Aorta (tissue), 5 donors: Measurements from ENCODE around the gene FBN2. TPM values are rescaled to one million over a fixed set of nuclear protein-coding genes. Genes with fewer than 3 reads are reported as not detected.
"Not testable (repeated sequence)": the region's sequence is repeated elsewhere in the genome, so short reads cannot be mapped to it uniquely, and the experiment has no call there.

Experiments used
- ATAC-seq: fragments of 200-7000 bp; cut with Tn5 transposase; one replicate; pipeline ENCODE4 v1.9.1; 2022; ENCODE audit warnings: moderate library complexity; ENCODE audit not compliant: low FRiP score
- DNase-seq, 2 donors: peaks; one replicate each; pipeline ENCODE4 v3.0.0-alpha.2; 2020
- H3K27ac ChIP-seq, 2 donors: one replicate each; pipeline ENCODE4 v1.5.1; 2013; ENCODE audit warnings: low read length in 2 of 2, mild to moderate bottlenecking in 2 of 2, moderate library complexity in 2 of 2, control low read depth in 1 of 2, inconsistent platforms in 1 of 2, low read depth in 1 of 2
- H3K27me3 ChIP-seq, 2 donors: one replicate each; pipeline ENCODE4 v1.6.1; 2013; ENCODE audit warnings: control low read depth in 1 of 2, low read length in 1 of 2, mild to moderate bottlenecking in 1 of 2, moderate library complexity in 1 of 2; ENCODE audit not compliant: insufficient read depth in 2 of 2, control insufficient read depth in 1 of 2
- H3K36me3 ChIP-seq, 2 donors: one replicate each; pipeline ENCODE4 v1.6.1; 2013; ENCODE audit warnings: control low read depth in 1 of 2, low read length in 1 of 2, mild to moderate bottlenecking in 1 of 2; ENCODE audit not compliant: insufficient read depth in 2 of 2, control insufficient read depth in 1 of 2
- H3K4me1 ChIP-seq, 2 donors: one replicate each; pipeline ENCODE4 v1.6.1; 2013; ENCODE audit warnings: low read length in 2 of 2, control low read depth in 1 of 2, mild to moderate bottlenecking in 1 of 2, moderate library complexity in 1 of 2; ENCODE audit not compliant: insufficient read depth in 2 of 2, control insufficient read depth in 1 of 2
- H3K4me3 ChIP-seq, 2 donors: one replicate each; pipeline ENCODE4 v1.5.1; 2013; ENCODE audit warnings: low read length in 2 of 2, control low read depth in 1 of 2, mild to moderate bottlenecking in 1 of 2
- H3K9me3 ChIP-seq: one replicate; pipeline ENCODE4 v1.6.1; 2013; ENCODE audit warnings: mild to moderate bottlenecking, low read length; ENCODE audit not compliant: control insufficient read depth
- WGBS, 2 donors: extraction: QIAGEN DNeasy Blood & Tissue Kit; methylation state at CpG; one replicate each; pipeline ENCODE4 v1.1.7; 2013; 5-methylcytosine and 5-hydroxymethylcytosine counted together
- intact Hi-C, 2 donors: fragments of 100-400 bp; cut with DNase I; formaldehyde crosslinking; loops; one replicate each; pipeline versions ENCODE4 v1.14.2 to v1.15.0; 2022
- polyA plus RNA-seq, 2 donors: library from polyadenylated mRNA; stranded (reverse); fragments of 200-250 nt; gene quantifications; one replicate each; pipeline ENCODE4 v1.2.3, GENCODE V29; 2013
- total RNA-seq, 2 donors: library from RNA; stranded (reverse); fragmentation: NEBNext Ultra II Directional; extraction: Animal tissue kit (Norgen Biotek cat#: 25700); gene quantifications; one replicate each; pipeline ENCODE4 v1.2.1, GENCODE V29; 2021
- donor health status: healthy with polysubstance abuse.
- donor health status: Bipolar disorder and iron deficiency.
- donor health status: DM: no; HTN: no; CAD: no.
- donor health status: DM: no; HTN: no; CAD: no.
- donor health status: DM: yes; HTN: yes; CAD: no.

The FBN2 gene
- total and polyA plus RNA-seq, 4 donors: 0.25 to 1.5 (median 0.84) TPM; not detected in 1

- WGBS, 2 donors: 72 to 78% methylated on average over 9 of the region's 9 CpGs
- intact Hi-C loops: no loop called here
- H3K4me1 ChIP-seq: no peaks in the 10 kb centered on the region
- DNase-seq (no peak), ATAC-seq (no peak)
- H3K27ac ChIP-seq: no peak overlapping the region
- no peaks in the 10 kb centered on the region for H3K36me3 ChIP-seq
- no peaks in the 10 kb centered on the region for H3K9me3 ChIP-seq
- no peaks in the 10 kb centered on the region for H3K27me3 ChIP-seq
- H3K4me3 ChIP-seq: no peak overlapping the region
Observed at GRCh38 chr5:128464596-128464995, 73.4 kb downstream of the FBN2 start.

GRCh38 chr5:128462330-128462729 is 75.7 kb downstream of the FBN2 start:
- ATAC-seq: no peak
- Histone ChIP-seq H3K9me3 (no peaks in the 10 kb centered on the region), H3K27me3 (no peaks in the 10 kb centered on the region), H3K4me1 (no peaks in the 10 kb centered on the region), H3K27ac (no peak overlapping the region), H3K36me3 (no peaks in the 10 kb centered on the region), H3K4me3 (no peak overlapping the region)
- intact Hi-C loops: no loop called here
- no peak for DNase-seq
- WGBS, 2 donors: 0 to 3% methylated on average over 2 of the region's 2 CpGs

- ATAC-seq, H3K9me3 ChIP-seq, H3K27ac ChIP-seq, intact Hi-C loops, H3K4me3 ChIP-seq, H3K27me3 ChIP-seq, DNase-seq, H3K4me1 ChIP-seq, H3K36me3 ChIP-seq: not testable (repeated sequence)
- WGBS, 2 donors: 30 to 34% methylated on average over 3 of the region's 3 CpGs
Observed at GRCh38 chr5:128457147-128457915, 80.7 kb downstream of the FBN2 start.

- no peak overlapping the region for H3K4me3 ChIP-seq
- no peak overlapping the region for H3K27ac ChIP-seq
- 86 to 89% methylated on average over 7 of the region's 7 CpGs for WGBS, 2 donors
- DNase-seq: no peak
- no peak for ATAC-seq
- H3K36me3 ChIP-seq: no peaks in the 10 kb centered on the region
- intact Hi-C loops: no loop called here
- no peaks in the 10 kb centered on the region for H3K27me3 ChIP-seq
- H3K4me1 ChIP-seq: no peaks in the 10 kb centered on the region
- no peaks in the 10 kb centered on the region for H3K9me3 ChIP-seq
Observed at GRCh38 chr5:128455841-128456361, 82.1 kb downstream of the FBN2 start.

- DNase-seq (no peak), ATAC-seq (no peak)
- Histone ChIP-seq H3K36me3 (no peaks in the 10 kb centered on the region), H3K27ac (no peak overlapping the region), H3K9me3 (no peaks in the 10 kb centered on the region), H3K27me3 (no peaks in the 10 kb centered on the region), H3K4me3 (no peak overlapping the region), H3K4me1 (no peaks in the 10 kb centered on the region)
- intact Hi-C loops: no loop called here
- 7 to 8% methylated on average over 3 of the region's 3 CpGs for WGBS, 2 donors
Observed at GRCh38 chr5:128453121-128453520, 84.9 kb downstream of the FBN2 start.

- H3K4me3 ChIP-seq, H3K9me3 ChIP-seq, DNase-seq, intact Hi-C loops, H3K27me3 ChIP-seq, ATAC-seq, H3K27ac ChIP-seq, H3K36me3 ChIP-seq, H3K4me1 ChIP-seq: not testable (repeated sequence)
- 94 to 97% methylated on average over 10 of the region's 10 CpGs for WGBS, 2 donors
Observed at GRCh38 chr5:128447224-128447623, 90.8 kb downstream of the FBN2 start.

- ATAC-seq (no peak), DNase-seq (no peak)
- Histone ChIP-seq H3K4me3 (no peak overlapping the region), H3K4me1 (no peaks in the 10 kb centered on the region), H3K27me3 (no peaks in the 10 kb centered on the region), H3K27ac (no peak overlapping the region), H3K36me3 (no peaks in the 10 kb centered on the region), H3K9me3 (no peaks in the 10 kb centered on the region)
- 5 to 9% methylated on average over 2 of the region's 2 CpGs for WGBS, 2 donors
- intact Hi-C loops: no loop called here
Observed at GRCh38 chr5:128441941-128442350, 96.1 kb downstream of the FBN2 start.

GRCh38 chr5:128441165-128441564 is 96.9 kb downstream of the FBN2 start:
- H3K36me3 ChIP-seq: no peaks in the 10 kb centered on the region
- no peak overlapping the region for H3K4me3 ChIP-seq
- 93 to 96% methylated on average over 2 of the region's 2 CpGs for WGBS, 2 donors
- DNase-seq: no peak
- intact Hi-C loops: no loop called here
- no peaks in the 10 kb centered on the region for H3K9me3 ChIP-seq
- no peaks in the 10 kb centered on the region for H3K27me3 ChIP-seq
- ATAC-seq: no peak
- H3K27ac ChIP-seq: no peak overlapping the region
- H3K4me1 ChIP-seq: no peaks in the 10 kb centered on the region

GRCh38 chr5:128436749-128437188 is 101.3 kb downstream of the FBN2 start:
- H3K4me1 ChIP-seq: no peaks in the 10 kb centered on the region
- no peaks in the 10 kb centered on the region for H3K9me3 ChIP-seq
- intact Hi-C loops: no loop called here
- H3K27me3 ChIP-seq: no peaks in the 10 kb centered on the region
- H3K27ac ChIP-seq: no peak overlapping the region
- no peaks in the 10 kb centered on the region for H3K36me3 ChIP-seq
- H3K4me3 ChIP-seq: no peak overlapping the region
- 83 to 89% methylated on average over 4 of the region's 4 CpGs for WGBS, 2 donors
- ATAC-seq (no peak), DNase-seq (no peak)
